Duodenal mucosa (tissue), 2 donors: Measurements from ENCODE around the gene ZNF507.

Source experiments
- H3K27ac ChIP-seq: one replicate; pipeline ENCODE4 v1.7.0; 2013; ENCODE audit warnings: low read depth, low read length
- H3K27me3 ChIP-seq, 2 donors: one replicate each; pipeline ENCODE4 v1.7.0; 2013; ENCODE audit warnings: low read length in 2 of 2, control low read depth in 1 of 2; ENCODE audit not compliant: insufficient read depth in 2 of 2, control insufficient read depth in 1 of 2
- H3K36me3 ChIP-seq, 2 donors: one replicate each; pipeline ENCODE4 v1.7.0; 2013; ENCODE audit warnings: low read length in 2 of 2, control low read depth in 1 of 2; ENCODE audit not compliant: insufficient read depth in 2 of 2, control insufficient read depth in 1 of 2
- H3K4me1 ChIP-seq, 2 donors: one replicate each; pipeline ENCODE4 v1.7.0; 2013; ENCODE audit warnings: low read length in 2 of 2, control low read depth in 1 of 2; ENCODE audit not compliant: insufficient read depth in 2 of 2, control insufficient read depth in 1 of 2
- H3K4me3 ChIP-seq, 2 donors: one replicate each; pipeline ENCODE4 v1.7.0; 2013; ENCODE audit warnings: low read length in 2 of 2, low read depth in 1 of 2
- H3K9ac ChIP-seq, 2 donors: one replicate each; pipeline ENCODE4 v1.7.0; 2013; ENCODE audit warnings: low read length in 2 of 2, low read depth in 1 of 2
- H3K9me3 ChIP-seq, 2 donors: one replicate each; pipeline ENCODE4 v1.7.0; 2013; ENCODE audit warnings: low read length in 2 of 2, control low read depth in 1 of 2; ENCODE audit not compliant: control insufficient read depth in 1 of 2

ZNF507 gene

DNA sequence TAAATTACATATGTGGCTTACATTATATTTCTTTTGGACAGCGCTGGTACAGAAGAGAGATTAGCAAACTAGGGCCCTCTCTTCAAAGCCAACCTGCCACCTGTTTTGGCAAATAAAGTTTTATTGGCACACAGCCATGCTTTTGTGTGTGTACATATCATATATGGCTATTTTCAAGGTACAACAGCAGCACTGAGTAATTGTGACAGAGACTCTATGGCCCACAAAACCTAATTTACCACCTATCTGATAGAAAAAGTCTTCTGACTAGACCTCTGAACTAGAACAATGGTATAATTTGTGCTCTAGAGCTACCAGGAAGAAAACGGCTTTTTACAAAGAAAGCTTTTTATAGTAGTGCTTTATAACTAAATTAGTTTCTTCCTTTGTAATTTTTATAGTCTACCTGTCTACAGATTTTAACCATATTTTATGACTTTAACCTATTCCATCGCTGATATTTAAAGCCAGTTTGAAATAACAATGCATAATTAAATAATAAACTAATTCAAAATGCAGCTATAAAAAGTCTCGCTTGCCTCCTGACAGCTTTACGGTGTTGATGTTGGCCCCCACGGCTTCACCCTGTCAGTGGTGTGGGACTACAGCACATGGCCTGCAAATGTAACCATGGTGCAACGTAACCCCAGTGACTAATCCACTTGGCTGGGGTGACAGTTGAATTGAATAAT, 42.4 kb downstream of the ZNF507 start:
- H3K27me3 ChIP-seq: no peaks in the 10 kb centered on the region
- peaks cover 6 to 8% of the 10 kb centered on the region in 2 donors for H3K36me3 ChIP-seq
- peaks cover 27 to 32% of the 10 kb centered on the region in 2 donors for H3K4me1 ChIP-seq
- H3K4me3 ChIP-seq: no peak overlapping the region
- H3K9me3 ChIP-seq: no peaks in the 10 kb centered on the region
- H3K27ac ChIP-seq: no peak overlapping the region
- no peak overlapping the region for H3K9ac ChIP-seq

GRCh38 chr19:32388393-32388855, 43.0 kb downstream of the ZNF507 start:
- Histone ChIP-seq H3K9me3 (no peaks in the 10 kb centered on the region), H3K27ac (no peak overlapping the region), H3K9ac (no peak overlapping the region), H3K4me3 (no peak overlapping the region), H3K27me3 (no peaks in the 10 kb centered on the region), H3K4me1 (peaks cover 33 to 38% of the 10 kb centered on the region in 2 donors), H3K36me3 (peaks cover under 1 to 3% of the 10 kb centered on the region in 2 donors)

GRCh38 chr19:32392901-32393300, 47.5 kb downstream of the ZNF507 start:
- H3K27me3 ChIP-seq: no peaks in the 10 kb centered on the region
- H3K36me3 ChIP-seq: peaks cover 0 to 4% of the 10 kb centered on the region in 2 donors
- peaks cover 20% of the 10 kb centered on the region in 2 donors for H3K4me1 ChIP-seq
- H3K27ac ChIP-seq: no peak overlapping the region
- no peaks in the 10 kb centered on the region for H3K9me3 ChIP-seq
- no peak overlapping the region for H3K9ac ChIP-seq
- no peak overlapping the region for H3K4me3 ChIP-seq

DNA sequence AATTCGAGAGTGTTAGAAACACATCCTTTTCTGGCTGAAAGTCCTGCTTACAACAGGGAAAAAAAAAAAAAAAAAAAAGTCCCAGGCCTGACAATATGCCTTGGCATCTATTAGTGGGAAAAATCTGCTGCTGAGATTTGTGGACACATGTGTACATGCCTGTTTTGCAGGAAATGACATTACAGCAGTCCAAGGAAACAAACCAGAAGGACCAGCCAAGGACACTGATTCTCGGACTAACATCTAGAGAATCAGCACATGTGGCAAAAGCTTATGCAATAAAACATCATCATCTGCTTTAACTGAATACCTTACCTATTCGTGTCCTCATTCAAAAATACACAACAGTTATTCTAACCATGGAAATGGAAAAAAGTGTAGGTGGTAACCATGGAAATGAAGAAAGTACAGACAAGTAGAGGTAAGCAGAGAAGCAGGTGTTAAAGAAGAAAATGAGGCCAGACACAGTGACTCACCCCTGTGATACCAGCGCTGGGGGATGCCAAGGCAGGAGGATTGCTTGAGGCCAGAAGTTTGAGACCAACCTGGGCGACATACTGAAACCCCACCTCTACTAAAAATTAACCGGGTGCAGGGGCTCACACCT, 50.7 kb downstream of the ZNF507 start:
- H3K27me3 ChIP-seq: no peaks in the 10 kb centered on the region
- H3K27ac ChIP-seq: no peak overlapping the region
- H3K4me3 ChIP-seq: no peak overlapping the region
- H3K4me1 ChIP-seq: peaks cover 11% of the 10 kb centered on the region in 2 donors
- no peaks in the 10 kb centered on the region for H3K9me3 ChIP-seq
- peaks cover 0 to 4% of the 10 kb centered on the region in 2 donors for H3K36me3 ChIP-seq
- H3K9ac ChIP-seq: no peak overlapping the region

DNA sequence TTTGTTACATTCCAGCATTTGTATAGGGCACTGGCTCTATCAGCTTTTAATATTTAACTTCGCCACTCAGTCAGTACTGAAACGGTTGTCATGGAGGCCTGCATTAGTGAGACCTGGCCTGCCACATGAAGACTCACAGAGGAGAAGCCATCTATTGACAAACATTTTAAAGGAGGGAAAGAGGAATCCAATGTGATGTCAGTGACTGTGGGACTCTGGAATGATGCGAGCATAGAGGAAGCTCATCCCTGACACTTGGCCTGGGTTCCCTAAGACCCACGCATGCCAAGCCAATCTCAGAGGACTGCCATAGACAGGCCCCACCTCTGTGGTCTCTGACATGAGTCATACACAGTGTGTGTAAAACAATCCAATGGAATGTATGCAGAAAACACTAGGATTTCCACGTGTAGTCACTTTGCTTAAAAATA, 52.3 kb downstream of the ZNF507 start:
- H3K9me3 ChIP-seq: no peaks in the 10 kb centered on the region
- H3K4me3 ChIP-seq: no peak overlapping the region

GRCh38 chr19:32401992-32402391, 56.6 kb downstream of the ZNF507 start:
- Histone ChIP-seq H3K4me3 (no peak overlapping the region), H3K9ac (no peak overlapping the region), H3K4me1 (peaks cover 18 to 20% of the 10 kb centered on the region in 2 donors), H3K36me3 (no peaks in the 10 kb centered on the region), H3K27me3 (no peaks in the 10 kb centered on the region), H3K9me3 (no peaks in the 10 kb centered on the region), H3K27ac (no peak overlapping the region)

More for the DNA sequence above, 52.3 kb downstream of the ZNF507 start:
- H3K4me1 ChIP-seq: peaks cover 8 to 9% of the 10 kb centered on the region in 2 donors
- H3K36me3 ChIP-seq: peaks cover 0 to 4% of the 10 kb centered on the region in 2 donors
- no peak overlapping the region for H3K27ac ChIP-seq
- H3K27me3 ChIP-seq: no peaks in the 10 kb centered on the region
- H3K9ac ChIP-seq: no peak overlapping the region

GRCh38 chr19:32403291-32403995, 58.0 kb downstream of the ZNF507 start:
- Histone ChIP-seq H3K4me1 (peaks cover 20 to 24% of the 10 kb centered on the region in 2 donors), H3K4me3 (no peak overlapping the region), H3K36me3 (no peaks in the 10 kb centered on the region), H3K9me3 (no peaks in the 10 kb centered on the region), H3K27me3 (no peaks in the 10 kb centered on the region), H3K9ac (no peak overlapping the region), H3K27ac (no peak overlapping the region)

DNA sequence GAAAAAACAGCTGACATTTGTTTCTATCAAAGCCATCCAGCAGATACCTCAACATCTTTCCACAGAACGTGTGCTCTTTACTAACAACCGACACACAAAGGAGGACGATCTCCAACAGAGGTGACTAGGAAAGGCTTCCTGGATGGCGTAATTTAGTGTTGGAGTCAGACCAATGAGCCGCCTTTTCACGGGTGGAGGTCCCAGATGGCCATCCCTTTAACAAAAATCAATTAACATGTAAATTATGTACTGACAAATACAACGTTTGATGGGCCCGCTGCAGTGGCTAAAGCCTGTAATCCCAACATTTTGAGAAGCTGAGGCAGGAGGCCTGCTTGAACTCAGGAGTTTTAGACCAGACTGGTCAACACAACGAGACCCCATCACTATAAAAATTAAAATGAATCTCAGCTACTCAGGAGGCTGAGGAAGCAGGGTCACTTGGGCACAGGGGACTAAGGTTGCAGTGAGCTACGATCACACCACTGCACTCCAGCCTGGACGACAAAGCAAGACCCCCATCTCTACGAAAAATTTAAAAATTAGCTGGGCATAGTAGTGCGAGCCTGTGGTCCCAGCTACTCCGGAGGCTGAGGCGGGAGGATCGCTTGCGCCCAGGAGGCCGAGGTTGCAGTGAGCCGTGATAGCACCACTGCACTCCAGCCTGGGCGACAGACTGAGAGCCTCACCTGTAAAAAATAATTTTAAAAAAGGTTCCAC, 59.0 kb downstream of the ZNF507 start:
- Histone ChIP-seq H3K4me3 (peak overlapping the region; percentile 87 to 92), H3K36me3 (peaks cover 0 to under 1% of the 10 kb centered on the region in 2 donors), H3K4me1 (peaks cover 20 to 24% of the 10 kb centered on the region in 2 donors), H3K27ac (no peak overlapping the region), H3K9ac (peak overlapping the region; percentile 94 to 97), H3K9me3 (no peaks in the 10 kb centered on the region), H3K27me3 (no peaks in the 10 kb centered on the region)

DNA sequence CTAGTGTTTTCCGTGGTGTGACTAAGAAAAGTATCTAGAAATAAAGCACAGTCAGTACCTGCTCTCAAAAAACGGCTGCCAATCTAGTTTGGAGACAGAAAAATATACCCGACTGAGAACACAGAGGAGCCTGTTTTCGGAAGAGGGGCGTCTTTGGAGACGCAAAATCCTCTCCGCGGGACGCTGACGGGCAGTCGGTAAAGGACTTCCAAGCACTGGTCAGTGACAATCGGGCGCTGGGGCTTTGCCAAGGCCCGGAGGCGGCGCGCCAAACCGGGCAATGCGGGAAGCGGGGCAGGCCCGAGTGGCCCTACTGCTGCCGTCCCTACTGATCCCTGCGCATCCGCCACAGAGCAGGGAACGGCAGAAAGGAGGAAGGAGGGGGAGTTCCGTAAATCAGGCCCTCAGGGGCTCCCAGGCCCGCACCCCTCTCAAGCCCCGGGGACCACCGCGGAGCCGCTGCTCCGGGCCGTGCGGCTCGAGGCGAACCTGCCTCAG, 59.6 kb downstream of the ZNF507 start:
- H3K4me3 ChIP-seq: peak overlapping the region; percentile 87 to 92
- H3K9me3 ChIP-seq: no peaks in the 10 kb centered on the region
- peak overlapping the region; percentile 94 to 97 for H3K9ac ChIP-seq
- no peaks in the 10 kb centered on the region for H3K27me3 ChIP-seq
- peak overlapping the region; percentile 96 for H3K27ac ChIP-seq
- H3K36me3 ChIP-seq: peaks cover 0 to 6% of the 10 kb centered on the region in 2 donors
- H3K4me1 ChIP-seq: peaks cover 20 to 24% of the 10 kb centered on the region in 2 donors
